T1000 (cell line): ENCODE data around the gene ILKAP.

Source experiments
- DNase-seq: peaks from one replicate; lab custom pipeline; 2025; ENCODE audit warnings: mixed read lengths; lab: John Stamatoyannopoulos, UW

ILKAP gene, protein sequence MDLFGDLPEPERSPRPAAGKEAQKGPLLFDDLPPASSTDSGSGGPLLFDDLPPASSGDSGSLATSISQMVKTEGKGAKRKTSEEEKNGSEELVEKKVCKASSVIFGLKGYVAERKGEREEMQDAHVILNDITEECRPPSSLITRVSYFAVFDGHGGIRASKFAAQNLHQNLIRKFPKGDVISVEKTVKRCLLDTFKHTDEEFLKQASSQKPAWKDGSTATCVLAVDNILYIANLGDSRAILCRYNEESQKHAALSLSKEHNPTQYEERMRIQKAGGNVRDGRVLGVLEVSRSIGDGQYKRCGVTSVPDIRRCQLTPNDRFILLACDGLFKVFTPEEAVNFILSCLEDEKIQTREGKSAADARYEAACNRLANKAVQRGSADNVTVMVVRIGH

DNA sequence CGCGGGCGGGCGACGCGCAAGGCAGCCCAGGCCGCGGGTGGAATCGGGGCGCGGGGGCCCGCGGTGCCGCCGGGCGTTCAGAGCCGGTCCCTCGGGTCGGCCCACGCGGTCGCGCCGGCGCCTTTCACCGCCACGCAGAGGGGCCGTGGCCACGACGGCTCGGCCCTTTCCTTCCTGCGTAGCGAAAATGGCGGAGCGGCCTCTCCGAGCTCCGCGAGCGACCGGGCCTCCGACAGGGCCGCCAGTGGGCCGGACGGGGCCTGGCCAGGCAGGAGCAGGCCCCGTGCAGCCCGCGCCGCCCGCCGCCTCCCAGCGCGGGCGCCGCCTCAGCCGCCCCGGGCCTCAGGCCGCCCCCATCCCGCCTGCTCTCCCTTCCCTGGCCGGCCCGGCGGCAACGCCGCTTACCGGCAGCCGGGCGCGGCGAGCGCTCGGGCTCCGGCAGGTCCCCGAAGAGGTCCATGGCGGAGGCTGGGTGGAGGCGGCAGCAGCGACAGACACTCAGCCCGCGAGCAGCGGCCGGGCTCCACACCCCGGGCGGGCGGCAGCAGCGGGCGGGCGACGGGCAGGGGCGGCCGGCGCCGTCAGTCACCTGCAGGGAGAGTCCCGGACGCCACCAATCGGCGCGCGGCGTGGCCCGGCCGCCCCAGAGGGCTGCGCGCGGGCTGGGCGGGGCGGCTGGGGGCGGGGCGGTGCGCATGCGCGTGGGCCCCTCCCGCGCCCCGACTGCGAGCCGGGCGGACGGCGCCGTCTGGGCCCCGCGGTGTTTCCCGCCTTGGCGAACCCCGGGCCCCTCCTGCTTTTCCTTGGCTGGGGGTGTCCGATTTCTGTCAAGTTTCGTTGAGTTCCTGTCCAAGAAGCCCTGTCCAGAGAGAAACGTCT, at the start of gene ILKAP:
TSS of gene ILKAP (minus strand) at position 602 of the 879 bp plus-strand sequence. CDS start at position 460, 142 bp downstream.
- DNase-seq, result peak; percentile 73

DNA sequence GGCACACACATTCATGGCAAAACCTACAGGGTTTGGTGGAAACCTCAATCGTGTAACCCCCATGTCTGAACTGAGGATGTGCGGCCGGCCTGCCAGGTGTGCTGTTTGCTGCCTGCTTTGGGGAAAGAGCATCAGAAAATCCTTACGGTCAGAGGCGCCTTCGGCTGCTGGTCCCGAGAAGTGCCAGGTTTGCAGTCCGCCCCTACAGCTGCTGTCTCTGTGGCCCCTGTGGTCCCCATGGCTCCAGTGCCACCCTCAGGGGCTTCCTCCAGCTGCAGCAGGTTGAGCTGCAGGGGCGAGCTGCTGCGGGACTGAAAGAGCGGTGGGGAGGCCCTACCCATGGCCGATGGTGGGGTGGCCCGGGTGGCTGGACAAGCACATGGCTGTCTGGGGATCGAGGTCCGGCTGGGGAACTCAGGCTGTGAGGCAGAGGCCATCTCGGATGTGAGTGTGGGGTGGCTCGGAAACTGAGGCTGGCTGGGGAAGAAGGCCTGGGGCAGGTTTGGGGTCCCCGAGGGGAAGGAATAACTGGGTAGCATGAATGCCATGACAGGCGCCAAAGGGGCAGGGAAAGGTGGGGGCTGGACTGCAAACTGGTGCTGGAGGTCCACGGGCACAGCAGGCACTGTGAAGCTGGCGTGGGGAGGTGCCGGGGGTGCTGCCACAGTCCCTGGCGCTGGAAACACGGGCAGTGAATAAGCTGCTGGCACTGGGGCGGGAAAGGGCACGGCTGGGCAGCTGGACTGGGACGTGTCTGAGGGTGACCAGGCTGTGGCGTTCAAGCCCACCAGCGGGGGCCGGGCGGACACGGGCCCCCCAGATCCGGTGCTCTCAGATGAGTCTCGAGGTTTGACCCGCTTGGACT, 49.5 kb upstream of the ILKAP start:
- no peak for DNase-seq

DNA sequence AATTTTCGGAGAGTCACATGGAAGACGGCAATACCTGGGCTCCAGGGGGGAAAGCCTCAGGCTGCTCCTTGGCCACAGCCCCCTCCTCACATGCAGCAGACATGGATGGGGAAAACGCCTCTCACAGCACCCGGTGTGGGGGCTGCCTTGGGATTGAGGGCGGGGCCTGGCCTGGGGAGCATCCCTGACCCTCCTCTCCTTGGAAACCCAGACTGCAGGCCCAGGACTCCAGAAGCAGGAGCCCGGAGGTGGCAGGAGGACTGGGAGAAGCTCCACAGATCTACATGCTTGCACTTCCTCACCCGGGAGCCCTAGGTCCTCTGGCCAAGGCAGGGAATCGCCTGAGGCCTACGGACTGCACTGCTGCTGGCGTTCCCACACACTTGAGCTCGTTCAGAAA, 48.5 kb upstream of the ILKAP start:
- DNase-seq, result no peak

DNA sequence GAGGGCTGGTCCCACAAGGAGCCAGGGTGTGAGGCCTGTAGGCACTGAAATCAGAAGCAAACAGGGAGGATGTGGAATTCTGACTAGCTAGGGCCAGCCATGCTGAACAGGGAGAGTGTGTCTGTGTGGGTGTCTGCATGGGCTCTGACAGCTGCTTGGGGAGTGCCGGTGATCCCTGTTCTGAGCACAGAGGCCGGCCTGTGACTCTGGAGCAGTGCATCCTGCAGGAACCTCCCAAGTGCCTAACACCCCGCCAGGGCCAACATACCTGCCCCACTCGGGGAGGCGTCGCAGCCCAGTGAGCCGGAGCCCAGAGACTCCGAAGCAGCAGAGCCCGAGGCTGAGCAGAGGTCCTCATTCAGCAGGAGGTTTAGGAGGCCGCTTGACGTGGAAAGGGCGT, 47.8 kb upstream of the ILKAP start:
- DNase-seq, result no peak

GRCh38 chr2:238250896-238251295, 47.4 kb upstream of the ILKAP start:
- DNase-seq, result no peak

DNA sequence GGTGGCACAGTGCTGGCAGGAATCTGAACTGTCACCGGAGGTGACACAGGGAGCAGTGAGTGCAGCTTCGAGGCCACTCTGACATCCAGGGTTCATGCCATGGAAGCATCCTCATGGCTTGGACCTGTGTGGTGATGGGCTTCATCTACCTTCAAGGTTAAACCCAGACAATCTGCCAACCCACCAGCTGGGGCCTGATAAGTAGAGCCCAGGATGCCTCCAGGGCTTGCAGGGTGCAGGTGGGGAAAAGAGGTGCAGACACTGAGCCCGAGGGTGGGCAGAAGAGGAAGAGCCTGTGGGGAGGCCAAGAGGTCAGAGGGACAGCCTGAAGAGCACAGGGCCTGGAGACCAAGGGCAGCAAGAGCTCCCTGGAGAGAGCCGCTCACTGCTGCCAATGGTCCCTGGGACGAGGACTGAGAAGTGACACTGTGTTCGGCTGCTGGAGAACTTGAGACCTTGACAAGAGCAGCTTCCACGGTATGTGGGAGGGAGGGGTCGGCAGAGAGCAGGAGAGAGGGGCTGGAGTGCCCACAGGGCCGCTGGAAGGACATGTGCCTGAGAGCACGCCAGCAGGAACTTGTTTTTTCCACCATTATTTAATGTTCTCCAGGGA, 44.5 kb upstream of the ILKAP start:
- DNase-seq, result no peak

DNA sequence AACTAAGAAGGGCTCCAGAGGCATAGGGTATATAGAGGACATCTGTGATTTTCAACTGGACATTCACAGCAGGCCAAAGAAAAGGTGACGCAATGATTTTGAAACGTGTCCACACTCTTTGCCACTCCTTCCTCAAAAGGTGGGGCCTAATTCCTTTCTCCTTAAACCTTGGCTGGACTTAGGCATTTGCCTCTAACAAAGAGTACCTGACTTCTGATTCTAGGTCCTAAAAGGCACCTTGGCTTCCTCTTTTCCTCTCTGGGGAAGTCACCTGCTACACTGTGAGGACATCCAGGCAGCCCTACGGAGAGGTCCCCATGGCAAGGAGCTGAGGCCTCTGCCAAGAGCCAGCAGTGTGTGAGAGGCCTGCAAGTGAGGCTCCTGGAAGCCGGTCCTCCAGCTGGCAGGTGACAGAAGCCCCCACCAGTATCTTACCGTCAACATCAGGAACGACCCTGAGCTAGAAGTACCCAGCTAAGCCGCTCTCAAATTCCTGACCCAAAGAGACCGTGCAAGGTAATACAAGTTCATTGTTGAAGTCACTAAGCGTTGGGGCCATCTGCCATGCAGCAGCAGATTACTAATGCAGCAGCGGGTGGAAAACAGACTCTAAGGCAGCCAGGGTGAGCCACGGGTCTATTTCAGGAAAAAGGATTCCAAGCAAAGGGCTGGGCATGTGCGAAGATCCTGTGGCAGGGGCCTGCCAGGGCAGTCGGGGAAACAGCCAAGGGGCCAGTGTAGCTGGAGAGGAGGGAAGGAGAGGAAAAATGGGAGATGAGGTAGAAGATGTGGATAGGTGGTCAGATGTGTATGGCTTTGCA, 43.7 kb upstream of the ILKAP start:
- DNase-seq, result no peak

GRCh38 chr2:238244151-238244550, 40.7 kb upstream of the ILKAP start:
- no peak for DNase-seq

GRCh38 chr2:238243496-238244076, 40.1 kb upstream of the ILKAP start:
- no peak for DNase-seq

DNA sequence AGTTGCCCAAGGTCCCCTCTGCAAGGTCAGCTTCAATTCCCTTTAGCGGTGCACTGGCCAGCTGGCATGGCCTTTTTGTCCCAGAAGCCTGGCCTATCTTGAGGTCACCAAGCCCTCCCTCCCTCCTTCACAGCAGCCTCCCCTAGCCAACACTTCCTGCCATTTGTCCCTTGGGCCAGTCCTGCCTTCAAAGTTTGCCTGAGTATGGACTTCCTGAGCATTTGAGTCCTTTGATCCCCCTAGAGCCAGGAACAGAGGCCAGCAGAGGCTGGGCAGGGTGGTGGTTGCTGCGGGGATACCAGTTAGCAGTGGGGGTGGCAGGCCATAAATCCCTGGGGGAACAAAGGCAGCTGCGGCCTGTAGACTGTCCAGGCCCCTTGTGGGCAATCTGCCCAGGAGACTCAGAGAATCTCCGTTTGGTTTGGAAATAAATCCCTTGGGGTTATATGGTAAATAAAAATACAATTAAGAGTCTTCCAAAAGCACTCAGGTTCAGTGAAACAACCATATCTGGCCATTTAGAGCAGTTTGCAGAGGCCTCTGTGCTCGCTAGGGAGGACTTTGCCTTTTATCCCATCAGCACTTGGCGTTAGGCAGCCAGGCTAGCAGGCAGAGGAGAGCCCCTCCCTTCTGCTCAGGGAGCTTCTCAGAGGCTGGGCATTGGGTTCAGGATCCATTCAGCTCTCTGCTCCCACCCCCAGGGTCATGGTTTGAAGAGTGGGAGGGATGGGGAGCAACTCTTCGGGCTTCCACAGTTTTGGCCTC, 39.4 kb upstream of the ILKAP start:
- DNase-seq, result no peak

DNA sequence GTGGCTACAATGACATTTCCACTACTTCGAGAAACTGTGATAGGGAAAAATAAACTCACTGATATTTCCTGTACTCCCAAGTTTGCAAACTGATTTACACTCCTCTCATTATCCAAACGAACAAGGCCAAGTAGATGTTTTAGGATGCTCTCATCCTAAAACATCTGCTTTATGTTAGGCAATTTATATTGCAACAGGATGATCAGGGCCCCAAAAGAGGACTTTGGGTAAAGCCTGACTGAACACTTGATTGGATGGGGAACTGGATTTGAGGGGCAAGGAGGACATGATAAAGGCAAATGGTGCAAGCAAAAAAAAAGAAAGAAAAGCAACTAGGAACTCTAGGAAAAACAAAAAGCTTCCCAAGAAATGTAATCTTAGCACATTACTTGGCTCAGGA, 38.5 kb upstream of the ILKAP start:
- no peak for DNase-seq

DNA sequence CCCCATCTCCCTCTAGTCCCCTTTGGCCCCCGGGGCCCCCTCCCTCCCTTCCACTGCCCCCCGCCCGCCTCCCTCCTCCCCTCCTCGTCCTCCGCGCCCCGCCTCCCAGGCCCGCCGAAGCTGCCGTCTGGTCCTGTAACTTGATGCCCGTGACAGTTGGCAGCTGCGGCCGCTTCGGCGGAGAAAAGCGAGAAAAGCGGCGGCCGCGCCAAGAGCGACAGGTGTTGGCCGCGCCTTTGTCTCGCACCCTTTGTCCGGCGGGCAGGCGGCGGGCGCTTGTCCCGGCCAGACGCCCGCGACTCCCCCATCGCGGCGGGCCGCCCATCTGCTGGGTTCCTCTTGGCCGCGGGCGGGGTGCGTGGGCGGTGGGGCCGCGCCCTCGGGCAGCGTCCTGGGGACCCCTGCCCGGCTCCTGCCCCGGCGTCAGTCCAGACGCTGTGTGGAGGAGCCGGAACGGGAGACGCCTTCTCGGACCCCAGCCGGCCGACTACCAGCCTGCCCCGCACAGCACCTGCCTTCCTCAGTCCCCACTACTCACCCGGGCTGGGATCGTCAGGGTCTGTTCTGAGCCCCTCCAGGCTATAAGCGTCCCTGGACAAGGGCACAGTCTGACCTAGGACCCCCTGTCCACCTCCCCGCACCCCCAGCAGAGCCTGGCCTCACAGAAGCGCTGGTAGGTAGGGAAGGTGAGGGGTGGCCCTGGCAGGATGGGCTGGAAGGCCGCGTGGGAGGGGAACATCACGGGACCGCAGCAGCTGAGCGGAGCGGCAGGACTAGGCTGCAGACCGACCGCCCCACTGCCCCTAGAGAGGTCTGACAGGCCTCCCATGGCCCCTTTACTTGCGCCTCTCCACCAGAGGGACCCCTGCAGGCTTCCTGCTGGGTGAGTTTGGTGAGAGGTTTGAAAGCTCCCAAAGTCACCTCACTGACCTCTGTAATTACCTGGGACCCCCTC, 37.5 kb upstream of the ILKAP start:
- no peak for DNase-seq

DNA sequence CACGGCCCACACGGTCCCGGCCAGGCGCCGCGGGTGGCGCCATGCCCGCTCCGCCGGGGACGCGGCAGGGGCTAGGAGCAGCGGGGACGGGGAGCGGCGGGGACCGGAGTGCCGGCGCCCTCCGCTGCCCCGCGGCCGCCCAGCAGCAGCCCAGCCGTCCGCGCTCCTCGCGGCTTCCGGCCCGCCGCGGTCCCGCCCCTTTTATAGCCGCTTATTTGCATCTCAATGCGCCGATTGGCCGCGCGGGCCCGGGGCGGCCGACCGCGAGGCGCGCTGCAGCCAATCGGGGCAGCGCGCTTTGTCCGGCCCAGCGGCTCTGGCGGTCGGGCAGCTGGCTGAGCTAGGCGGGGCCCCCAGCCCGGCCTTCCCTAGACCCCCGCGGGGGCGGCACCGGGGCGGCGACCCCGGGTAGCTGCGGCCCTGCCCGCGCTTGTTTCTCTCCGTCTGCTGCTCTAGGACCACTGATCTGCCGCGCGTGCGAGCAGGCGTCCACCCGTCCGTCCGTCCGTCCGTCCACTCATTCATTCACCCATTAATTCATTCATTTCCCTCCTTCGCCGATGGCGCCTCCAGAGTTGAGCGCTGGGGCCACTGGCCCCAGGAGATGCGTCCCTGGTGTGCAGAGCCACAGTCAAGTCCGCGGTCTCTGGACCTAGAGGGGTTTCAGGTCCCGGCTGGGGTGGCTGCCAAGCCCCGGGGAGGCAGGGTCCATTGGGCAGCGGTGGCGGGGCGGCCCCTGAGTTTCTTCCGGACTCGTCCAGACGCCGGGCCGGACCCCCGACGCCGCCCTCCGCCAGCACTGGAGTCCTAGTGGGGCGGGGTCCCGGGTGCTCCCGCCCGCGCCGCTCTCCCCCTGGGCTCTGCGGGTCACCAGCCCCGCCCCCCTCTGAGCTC, 36.6 kb upstream of the ILKAP start, which contains the start of gene HES6:
TSS of gene HES6 (minus strand) at position 176 of the 894 bp plus-strand sequence. CDS start at position 43, 133 bp downstream.
- DNase-seq, result peak; percentile 73

GRCh38 chr2:238239543-238239862, 36.0 kb upstream of the ILKAP start:
- DNase-seq, result no peak

GRCh38 chr2:238238766-238239542, 35.5 kb upstream of the ILKAP start:
- DNase-seq, result no peak

DNA sequence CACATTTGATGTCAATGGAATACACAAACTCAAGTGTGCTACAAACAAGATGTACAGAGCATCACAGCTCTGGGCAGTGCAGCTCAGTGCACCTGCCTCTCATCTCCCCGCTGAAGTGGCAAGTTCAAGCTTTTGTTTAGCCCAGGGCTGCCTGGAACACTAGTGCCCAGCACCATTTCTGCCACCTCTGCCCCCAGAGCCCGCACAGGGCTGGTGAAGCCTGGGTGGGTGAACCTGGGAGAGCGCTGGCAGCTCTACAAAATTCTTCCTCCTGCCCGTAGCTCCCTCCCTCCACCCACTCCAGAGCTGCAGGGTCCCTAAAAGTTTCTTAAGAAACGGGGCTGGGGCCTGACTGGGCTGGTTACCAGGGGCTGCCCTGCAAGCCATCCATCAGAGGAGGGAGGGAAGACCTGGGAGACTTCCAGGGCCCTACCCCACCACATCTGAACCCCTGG, 34.8 kb upstream of the ILKAP start:
- no peak for DNase-seq
